Measurements from ENCODE around the gene TMEM121.
"Not testable (repeated sequence)": the region's sequence is repeated elsewhere in the genome, so short reads cannot be mapped to it uniquely, and the experiment has no call there.

The TMEM121 gene

DNA sequence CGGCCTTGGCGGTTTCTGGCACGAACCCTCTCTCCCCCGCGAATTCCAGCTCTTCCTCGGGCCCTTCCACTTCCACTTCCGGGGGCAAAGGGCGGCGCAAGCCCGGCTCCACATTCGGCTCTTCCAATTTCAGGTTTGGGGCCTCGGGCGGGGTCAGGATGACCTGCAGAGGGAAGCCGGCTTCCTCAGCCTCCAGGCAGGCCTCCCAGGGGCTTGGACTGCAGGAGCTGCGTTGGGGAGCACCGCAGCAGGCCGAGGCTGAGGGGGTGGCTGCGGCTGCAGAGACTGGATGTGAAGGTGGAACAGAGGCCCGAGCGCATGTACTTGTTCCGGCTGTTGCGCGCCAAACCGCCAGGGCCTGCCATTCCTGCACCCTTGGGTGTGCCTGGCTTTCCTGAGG is 20.7 kb downstream of the TMEM121 start:
- DNase-seq (ENCODE audit: low spot score), result not testable (repeated sequence)

DNA sequence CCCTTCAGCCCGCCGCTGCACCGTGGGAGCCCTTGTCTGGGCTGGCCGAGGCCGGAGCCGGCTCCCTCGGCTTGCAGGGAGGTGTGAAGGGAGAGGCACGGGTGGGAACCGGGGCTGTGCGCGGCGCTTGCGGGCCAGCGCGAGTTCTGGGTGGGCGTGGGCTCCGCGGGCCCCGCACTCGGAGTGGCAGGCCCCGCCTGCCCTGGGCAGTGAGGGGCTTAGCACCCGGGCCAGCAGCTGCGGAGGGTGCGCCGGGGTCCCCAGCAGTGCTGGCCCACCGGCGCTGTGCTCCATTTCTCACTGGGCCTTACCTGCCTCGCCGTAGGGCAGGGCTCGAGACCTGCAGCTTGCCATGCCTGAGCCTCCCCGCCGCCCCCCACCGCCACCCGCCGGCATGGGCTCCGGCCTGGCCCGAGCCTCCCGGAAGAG is 21.4 kb downstream of the TMEM121 start:
- no peak for DNase-seq (ENCODE audit: low spot score)

DNA sequence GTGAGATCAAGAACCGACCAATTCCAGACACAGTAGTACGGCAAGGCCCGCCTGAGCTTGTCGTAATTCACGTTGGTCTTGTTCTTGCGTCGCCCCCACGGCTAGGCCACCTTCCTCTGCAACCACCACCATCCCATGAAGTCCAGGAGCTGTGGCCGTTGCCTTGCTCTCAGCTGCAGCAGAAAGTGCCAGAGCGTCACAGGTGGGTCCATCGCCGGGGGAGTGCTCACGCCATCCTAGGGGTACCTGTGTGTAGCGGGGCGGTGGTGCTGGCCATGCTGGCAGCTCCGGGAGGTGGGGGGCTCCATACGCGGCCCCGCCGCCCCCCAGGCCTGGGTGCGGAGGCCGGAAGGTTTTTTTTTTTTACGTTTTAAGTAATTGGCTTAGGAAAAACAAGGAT is 23.1 kb downstream of the TMEM121 start:
- DNase-seq (ENCODE audit: low spot score), result no peak

DNA sequence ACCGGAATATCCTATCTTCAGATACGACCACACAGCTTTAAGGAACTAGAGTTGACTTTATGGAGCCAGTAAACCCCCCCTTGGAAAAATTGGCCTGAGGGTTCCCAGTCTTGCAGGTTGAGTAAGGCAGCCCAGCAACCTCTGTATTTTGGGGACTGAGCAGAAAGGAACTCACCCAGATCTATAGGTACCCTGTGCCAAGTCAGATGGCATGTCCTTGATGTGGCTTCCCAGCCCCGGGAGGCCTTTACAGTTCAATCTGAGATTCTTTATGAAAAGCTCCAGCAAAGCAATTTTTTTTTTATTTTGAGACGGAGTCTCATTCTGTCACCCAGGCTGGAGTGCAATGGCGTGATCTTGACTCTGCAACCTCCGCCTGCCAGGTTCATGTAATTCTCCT is 27.6 kb downstream of the TMEM121 start:
- DNase-seq (ENCODE audit: low spot score), result no peak

DNA sequence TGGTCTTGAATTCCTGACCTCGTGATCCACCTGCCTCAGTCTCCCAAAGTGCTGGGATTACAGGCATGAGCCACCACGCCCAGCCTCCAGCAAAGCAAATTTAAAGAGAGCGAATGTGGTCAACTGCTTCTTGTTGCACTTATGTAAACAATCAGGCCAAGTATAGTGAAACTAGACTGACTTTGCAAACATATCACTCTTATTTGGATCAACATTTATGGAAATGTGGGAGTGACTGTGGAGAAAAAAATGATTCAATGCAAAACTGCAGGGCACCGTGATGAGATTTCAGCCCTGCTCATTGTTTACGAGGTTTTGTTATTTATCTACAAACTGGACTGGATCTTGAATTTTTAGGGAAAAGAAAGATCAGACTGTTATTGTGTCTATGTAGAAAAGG is 28.1 kb downstream of the TMEM121 start:
- DNase-seq (ENCODE audit: low spot score), result no peak

DNA sequence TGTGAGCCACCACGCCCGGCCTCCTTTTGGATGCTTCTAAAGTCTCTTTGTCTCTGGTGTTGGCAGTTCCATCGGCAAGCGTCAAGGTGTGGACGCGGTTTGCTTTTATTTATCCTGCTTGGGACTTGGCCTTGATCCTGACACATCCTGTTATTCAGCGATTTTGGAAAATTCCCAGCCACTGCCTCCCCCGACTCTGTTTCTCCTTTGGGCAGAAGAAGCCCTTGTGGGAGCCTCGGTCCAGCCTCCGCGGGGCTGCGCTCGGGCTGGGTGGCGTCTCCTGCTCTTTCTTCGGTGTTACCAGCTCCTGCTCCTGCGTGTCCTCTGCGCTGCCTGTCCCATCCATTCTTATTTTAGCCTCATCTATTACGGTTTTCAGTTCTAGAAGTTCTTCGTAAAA is 31.3 kb downstream of the TMEM121 start:
- DNase-seq (ENCODE audit: low spot score), result not testable (repeated sequence)

DNA sequence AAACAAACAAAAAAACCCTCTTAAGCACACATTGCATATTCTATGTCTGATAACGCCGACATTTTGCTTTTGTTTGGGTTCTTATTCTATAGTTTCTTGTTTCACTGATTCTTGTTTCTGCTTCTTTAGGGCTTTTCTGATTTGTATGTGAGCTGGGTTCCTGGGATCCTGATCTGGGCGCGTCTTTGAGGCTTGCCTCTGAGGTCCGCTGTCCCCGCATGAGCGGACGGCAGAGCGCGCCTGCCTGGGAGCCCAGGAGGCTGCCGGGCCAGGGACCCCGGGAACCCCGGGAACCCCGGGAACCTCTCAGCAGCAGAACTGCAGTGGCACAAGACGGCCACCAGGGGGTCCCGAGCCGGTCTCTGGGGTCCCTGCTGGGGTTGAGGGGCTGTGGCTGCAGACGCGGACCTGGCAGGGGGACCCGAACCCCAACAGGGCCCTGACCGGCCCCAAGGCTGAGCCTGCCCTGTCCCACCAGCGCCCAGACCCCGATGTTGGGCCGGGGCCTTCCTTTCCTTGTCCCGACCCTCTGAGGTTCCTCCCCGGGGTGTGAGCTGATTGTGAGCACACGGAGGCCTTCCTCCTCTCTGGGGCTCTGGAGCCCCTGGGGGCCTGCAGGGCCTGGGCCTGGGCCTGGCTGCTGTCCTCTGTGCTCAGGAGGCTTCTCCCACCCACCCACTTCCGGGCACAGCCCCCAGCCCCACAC is 32.2 kb downstream of the TMEM121 start:
- DNase-seq (ENCODE audit: low spot score), result not testable (repeated sequence)

DNA sequence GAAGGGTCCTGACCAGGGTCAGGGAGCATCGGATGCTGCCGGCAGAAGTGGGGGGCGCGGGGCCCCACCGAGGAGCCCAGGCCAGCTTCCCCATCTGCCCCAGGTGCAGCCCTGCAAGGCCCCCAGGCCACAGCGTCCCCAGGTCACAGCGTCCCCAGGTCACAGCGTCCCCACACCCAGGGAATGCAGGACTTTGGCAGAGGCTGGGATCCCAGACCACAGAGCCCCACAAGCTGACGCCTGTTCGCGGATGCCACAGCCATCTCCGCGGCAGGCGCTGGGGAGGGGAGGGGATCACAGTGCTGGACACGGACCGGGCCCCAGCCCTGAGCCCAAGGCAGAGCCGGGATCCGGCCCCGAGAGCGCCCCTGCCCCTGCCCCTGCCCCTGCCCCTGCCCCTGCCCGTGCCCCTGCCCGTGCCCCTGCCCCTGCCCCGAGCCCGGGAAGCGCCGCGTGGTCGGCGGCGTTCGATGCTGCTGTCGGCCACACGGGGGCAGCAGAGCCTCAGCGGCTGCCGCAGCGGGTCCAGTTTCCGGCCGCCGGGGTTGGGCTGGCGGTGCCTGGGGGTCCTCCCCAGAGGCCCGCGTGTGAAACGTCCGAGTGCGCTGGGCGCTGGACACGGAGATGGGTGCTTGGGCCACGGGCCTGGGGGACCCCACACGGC is 33.1 kb downstream of the TMEM121 start:
- DNase-seq (ENCODE audit: low spot score), result not testable (repeated sequence)

DNA sequence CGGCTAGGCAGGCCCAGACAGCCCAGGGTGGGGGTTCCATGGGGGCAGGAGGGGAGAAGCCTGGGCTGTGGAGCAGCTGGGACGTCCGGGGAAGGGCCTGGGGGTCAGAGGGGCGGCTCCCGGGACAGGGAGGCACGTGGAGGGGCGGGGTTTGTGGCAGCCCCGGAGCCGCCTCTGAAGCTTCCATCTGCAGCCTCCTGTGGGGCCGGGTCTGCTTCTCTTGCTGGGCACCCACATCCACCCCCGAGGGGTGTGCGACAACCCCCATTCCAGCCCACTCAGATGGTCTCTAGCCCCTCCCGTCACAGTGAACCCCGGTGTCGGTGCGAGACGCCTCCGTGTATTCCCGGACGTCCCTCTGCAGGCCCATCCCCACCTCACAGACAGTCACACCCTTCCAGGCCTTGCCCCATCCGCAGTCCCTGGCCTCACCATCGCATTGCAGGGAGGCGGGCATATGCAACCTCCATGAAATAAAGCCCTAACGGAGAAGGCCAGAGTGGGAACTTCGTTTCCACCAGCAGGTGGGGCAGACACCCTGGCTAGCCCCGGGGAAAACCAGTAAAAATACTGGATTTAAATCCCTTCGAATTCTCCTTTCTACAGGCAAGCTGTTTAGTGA is 33.8 kb downstream of the TMEM121 start:
- not testable (repeated sequence) for DNase-seq (ENCODE audit: low spot score)

DNA sequence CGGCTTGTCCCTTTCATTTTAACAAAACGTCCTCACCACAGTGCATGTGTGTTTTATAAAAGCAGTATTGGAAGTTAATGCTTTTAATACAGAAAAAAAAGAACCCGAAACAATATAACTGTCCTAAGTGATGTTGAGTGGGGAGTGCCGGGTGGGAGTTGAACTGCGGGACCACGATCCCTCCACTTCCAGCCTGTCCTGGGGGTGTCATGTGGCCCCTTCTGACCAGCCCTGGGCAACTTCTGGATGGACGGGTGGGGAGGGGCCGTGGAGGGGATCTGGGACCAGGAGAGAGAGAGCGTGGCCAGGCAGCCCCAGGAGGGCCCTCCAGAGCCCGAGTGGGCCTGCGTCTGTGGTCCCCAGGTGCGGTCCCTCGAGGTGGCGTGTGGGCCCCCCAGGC is 35.0 kb downstream of the TMEM121 start:
- DNase-seq (ENCODE audit: low spot score), result not testable (repeated sequence)

DNA sequence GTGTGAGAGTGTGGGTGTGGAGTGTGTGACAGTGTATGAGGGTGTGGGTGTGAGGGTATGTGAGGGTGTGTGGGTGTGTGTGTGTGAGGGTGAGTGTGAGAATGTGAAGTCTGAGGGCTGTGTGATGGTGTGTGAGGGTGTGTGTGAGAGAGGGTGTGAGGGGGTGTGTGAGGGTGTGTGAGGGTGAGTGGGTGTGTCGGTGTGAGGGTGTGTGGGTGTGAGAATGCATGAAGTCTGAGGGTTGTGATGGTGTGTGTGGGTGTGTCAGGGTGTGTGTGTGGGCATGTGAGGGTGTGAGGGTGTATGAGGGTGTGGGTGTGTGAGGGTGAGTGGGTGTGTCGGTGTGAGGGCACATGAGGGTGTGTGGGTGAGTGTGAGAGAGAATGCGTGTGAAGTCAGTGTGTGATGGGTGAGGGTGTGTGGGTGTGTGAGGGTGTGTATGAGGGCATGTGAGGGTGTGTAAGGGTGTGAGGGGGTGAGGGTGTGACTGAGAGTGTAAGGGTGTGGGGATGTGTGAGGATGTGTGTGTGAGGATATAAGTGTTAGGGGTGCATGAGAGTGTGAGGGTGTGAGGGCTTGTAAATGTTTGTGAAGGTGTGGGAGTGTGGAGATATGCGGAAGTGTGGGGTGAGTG is 36.4 kb downstream of the TMEM121 start:
- no peak for DNase-seq (ENCODE audit: low spot score)

DNA sequence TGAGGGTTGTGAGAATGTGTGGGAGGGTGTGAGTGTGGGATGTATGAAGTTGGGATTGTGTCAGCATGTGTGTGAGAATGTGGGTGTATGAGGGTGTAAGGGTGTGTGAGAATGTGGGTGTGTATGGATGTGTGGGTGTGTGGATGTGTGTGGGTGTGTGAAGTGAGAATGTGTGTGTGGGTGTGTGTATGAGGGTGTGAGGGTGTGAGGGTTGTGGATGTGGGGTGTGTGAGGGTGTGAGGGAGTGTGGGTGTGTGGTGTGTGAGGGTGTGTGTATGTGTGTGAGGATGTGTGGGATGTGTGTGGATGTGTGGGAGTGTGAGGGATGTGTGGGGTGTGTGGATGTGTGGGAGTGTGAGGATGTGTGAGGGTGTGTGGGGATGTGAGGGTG is 37.0 kb downstream of the TMEM121 start:
- DNase-seq (ENCODE audit: low spot score), result no peak

DNA sequence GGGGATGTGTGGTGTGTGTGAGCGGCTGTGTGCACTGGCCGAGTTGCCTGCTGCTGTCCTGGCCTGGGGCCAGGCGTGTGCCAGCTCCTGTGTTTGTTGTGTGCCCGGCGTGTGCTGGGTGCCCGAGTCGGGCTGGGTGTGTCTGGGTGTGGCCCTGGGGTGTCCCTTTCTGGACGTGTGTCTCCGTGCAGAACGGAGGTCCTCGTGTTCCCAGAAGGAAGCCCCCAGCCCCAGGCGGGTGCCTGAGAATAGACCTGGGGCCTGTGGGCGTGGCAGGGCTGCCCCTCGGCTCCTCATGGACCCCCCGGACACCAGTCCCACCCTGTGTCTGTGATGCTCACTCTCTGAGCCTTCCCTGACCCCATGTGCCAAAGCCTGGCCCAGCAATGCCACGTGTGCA is 38.2 kb downstream of the TMEM121 start:
- not testable (repeated sequence) for DNase-seq (ENCODE audit: low spot score)

DNA sequence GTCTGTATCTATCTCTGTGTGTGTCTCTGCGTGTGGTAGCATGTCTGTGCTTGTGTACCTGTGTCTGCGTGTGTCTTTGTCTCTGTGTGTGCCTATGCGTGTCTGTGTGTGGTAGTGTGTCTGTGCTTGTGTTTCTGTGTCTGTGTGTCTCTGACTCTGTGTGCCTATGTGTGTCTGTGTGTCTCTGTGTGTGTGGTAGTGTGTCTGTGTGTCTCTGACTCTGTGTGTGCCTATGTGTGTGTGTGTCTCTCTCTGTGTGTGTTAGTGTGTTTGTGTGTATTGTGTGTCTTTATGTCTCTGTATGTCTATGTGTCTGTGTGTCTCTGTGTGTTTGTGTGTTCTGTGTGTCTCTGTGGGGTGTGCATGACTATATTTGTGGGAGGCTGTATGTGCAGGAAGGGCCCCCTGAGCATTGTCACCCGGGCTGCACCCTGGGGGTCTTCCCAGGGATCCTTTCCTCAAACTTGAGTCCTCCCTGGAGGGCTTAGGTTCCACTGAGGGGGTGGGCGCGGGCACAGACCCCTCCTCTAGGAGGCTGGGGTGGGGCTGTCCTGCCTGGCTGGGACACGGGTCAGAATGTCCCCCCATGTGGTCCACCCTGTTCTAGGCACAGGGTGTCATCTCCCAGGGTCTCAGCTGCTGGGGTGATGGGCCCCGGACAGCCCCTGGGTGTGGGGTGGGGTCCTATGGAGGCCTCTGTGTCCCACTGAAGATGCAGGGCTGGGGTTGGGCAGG is 39.0 kb downstream of the TMEM121 start:
- not testable (repeated sequence) for DNase-seq (ENCODE audit: low spot score)

DNA sequence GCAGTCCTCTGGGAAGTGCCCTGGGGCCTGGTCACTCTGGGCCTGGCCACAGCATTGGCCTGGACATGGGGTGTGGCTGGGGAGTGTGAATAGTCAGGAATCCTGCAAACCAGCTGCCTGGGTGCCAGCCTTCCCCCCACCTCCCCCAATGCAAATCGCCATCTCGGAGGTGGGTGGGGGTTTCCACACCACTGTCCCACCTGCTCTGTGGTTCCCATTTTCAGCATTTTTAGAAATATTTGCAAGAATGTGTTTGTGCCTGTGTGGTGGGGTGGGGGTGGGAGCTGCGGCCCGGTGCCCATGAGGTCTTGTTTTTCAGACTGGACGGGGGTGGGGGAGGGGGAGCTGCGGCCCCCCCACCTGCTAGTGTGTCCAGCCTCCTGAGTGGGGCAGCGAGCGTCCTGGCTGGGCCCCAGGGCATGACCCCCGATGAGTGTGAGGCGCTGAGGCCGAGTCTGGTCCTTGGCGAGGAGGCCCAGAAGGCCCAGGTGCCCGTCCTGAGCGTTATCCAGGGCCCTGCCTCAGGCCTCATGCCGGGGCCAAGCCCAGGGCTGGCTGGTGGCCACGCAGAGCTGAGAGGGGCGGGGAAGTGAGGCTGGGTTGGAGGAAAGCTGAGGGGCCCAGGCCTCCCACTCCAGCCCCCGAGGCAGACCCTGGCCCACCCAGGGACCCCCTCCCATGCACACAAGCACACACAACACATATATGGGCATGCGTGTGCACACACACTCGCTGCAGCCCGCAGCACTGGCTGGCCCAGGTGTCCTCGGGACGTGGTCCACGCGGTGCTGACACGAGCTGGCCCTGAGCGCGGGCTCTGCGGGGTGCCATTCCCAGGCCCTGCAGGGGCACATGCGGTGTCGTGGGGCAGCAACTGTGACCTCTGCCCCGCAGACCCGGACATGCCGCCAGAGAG is 40.1 kb downstream of the TMEM121 start:
- DNase-seq (ENCODE audit: low spot score), result not testable (repeated sequence)

DNA sequence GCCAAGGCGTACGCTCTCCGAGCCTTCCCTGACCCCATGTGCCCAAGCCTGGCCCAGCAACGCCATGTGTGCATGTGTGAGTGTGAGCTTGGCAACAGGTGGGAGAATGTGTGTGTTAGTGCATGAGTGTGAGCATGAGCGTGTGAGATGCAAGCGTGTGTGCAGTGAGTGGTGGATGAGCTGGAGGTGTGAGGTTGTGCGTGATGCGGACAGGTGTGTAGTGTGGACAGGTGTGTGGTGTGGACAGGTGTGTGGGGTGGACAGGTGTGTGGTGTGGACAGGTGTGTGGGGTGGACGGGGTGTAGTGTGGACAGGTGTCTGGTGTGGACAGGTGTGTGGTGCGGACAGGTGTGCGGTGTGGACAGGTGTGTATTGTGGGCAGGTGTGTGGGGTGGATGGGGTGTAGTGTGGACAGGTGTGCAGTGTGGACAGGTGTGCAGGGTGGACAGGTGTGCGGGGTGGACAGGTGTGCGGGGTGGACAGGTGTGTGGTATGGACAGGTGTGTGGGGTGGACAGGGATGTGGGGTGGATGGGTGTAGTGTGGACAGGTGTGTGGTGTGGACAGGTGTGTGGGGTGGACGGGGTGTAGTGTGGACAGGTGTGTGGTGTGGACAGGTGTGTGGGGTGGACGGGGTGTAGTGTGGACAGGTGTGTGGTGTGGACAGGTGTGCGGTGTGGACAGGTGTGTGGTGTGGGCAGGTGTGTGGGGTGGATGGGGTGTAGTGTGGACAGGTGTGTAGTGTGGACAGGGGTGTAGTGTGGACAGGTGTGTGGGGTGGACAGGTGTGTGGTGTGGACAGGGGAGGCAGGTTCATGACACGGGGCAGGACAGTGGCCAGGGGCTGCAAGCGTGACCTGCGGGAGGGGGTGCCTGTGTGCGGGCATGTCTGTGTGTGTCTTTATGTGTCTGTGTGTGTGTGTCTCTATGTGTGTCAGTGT is 41.1 kb downstream of the TMEM121 start:
- not testable (repeated sequence) for DNase-seq (ENCODE audit: low spot score)

DNA sequence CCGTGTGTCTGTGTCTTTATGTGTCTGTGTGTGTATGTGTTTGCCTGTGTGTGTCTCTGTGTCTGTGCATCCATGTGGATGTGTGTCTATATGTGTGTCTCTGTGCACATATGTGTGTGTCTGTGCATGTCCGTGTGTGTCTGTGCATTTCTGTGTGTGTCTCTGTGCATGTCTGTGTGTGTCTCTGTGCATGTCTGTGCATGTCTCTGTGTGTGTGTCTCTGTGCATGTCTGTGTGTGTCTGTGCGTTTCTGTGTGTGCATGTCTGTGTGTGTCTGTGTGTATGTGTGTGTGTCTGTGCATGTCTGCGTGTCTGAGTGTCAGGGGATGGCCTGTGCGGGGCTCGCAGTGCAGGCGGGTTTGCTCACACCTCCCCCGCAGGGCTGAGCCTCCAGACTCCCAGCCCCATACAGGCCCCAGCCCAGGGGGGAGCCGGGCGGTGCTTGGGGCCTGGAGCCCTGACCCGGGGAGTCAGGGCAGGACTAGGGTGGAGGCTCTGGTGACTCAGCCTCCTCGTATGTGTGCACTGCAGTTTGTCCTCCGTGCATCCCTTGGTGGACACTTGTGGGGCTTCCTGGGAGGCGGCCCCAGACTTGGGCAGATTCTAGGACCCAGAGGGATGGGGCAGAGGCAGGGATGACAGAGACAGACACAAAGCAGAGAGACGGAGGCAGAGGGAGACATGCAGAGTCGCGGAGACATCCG is 41.9 kb downstream of the TMEM121 start:
- DNase-seq (ENCODE audit: low spot score), result not testable (repeated sequence)

DNA sequence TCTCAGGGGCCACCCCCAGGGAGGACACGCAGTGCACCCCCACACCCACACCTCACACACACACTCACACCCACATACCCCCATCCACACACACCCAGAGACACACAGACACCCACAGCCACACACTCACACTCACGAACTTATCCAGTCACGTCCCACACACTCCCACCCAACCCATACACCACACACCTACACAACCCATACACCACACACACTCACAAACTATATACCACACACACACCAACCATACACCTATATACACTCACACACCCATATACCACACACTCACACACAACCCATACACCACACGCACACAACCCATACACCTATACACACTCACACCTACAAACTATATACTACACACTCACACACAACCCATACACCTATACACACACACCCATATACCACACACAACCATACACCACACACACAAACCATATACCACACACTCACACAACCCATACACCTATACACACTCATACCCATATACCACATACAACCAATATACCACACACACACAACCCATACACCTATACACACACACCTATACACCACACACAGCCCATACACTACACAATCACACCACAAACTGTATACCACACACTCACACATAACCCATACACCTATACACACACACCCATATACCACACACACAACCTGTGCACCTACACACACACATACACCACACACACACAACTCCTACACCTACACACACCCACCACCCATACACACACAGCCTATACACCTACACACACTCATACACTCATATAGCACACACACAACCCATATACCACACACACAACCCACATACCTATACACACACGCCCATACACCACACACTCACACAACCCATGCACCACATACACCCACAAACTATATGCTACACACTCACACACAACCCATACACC is 42.7 kb downstream of the TMEM121 start:
- no peak for DNase-seq (ENCODE audit: low spot score)

All from D341Med (cell line).